Progenitor cell of endocrine pancreas (in vitro differentiated cells): Measurements from ENCODE around the gene CKS1B. TPM values are rescaled to one million over a fixed set of nuclear protein-coding genes. Genes with fewer than 3 reads are reported as not detected.

ENCODE experiments used
- DNase-seq: peaks from one replicate; pipeline ENCODE4 v3.0.0; 2021; ENCODE audit warnings: low spot score; ENCODE audit not compliant: unreplicated experiment
- H3K27ac Mint-ChIP-seq: 2 replicates; pipeline ENCODE4 v1.8.0; 2021; ENCODE audit warnings: mild to moderate bottlenecking, moderate library complexity, mixed read lengths
- H3K27me3 Mint-ChIP-seq: 2 replicates; pipeline ENCODE4 v1.8.0; 2021; ENCODE audit warnings: mixed read lengths
- H3K36me3 Mint-ChIP-seq: 2 replicates; pipeline ENCODE4 v1.8.0; 2022; ENCODE audit warnings: mixed read lengths; ENCODE audit not compliant: insufficient read depth
- H3K4me1 Mint-ChIP-seq: 2 replicates; pipeline ENCODE4 v1.8.0; 2021; ENCODE audit warnings: low read depth, mixed read lengths
- H3K4me3 Mint-ChIP-seq: 2 replicates; pipeline ENCODE4 v1.8.0; 2021; ENCODE audit warnings: low read depth, mild to moderate bottlenecking, moderate library complexity, mixed read lengths
- H3K9me3 Mint-ChIP-seq: 2 replicates; pipeline ENCODE4 v1.8.0; 2021; ENCODE audit warnings: low read depth, mixed read lengths
- microRNA-seq: library from miRNA; unstranded; fragments of <30 nt; microRNA quantifications from one replicate; pipeline ENCODE4 v1.1.0, GENCODE V29; 2020; ENCODE audit warnings: borderline number of aligned reads; ENCODE audit not compliant: unreplicated experiment
- total RNA-seq: library from RNA; stranded (reverse); gene quantifications from 2 replicates; pipeline ENCODE4 v1.2.1, GENCODE V29; 2021
- TF ChIP-seq, protein P1 (sequence below): fragments of 200-600 bp; sonication (generic); IDR thresholded peaks from one replicate; pipeline ENCODE4 v1.5.0; 2021; ENCODE audit warnings: antibody characterized with exemption, mild to moderate bottlenecking; ENCODE audit not compliant: unreplicated experiment

Gene CKS1B
- total RNA-seq, 1 donor from 2014 or later, result 78.7 TPM

DNA sequence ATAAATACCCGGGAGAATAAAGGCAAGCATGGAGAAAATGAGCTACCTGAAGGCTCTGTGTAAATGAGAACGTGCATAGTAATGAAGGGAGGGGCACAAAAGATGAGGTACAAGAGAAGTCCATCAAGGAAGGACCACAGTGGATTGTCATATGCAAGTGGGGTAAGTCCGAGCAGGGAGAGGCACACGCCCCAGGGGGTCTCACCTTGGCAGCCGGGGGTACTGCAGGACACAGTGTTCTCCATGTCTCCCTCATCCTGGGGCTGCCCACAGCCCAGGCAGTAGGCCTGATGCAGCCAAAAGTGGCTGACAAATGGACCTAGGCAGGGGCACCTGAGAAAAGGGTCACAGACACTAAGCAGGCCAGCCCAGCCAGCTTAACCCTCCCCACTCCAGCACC, 49.1 kb downstream of the CKS1B start:
- H3K4me1 Mint-ChIP-seq, result no peaks in the 10 kb centered on the region
- H3K4me3 Mint-ChIP-seq, result no peak overlapping the region
- DNase-seq, result no peak
- H3K9me3 Mint-ChIP-seq, result no peaks in the 10 kb centered on the region
- H3K27me3 Mint-ChIP-seq, result no peaks in the 10 kb centered on the region
- TF ChIP-seq, protein P1, sequence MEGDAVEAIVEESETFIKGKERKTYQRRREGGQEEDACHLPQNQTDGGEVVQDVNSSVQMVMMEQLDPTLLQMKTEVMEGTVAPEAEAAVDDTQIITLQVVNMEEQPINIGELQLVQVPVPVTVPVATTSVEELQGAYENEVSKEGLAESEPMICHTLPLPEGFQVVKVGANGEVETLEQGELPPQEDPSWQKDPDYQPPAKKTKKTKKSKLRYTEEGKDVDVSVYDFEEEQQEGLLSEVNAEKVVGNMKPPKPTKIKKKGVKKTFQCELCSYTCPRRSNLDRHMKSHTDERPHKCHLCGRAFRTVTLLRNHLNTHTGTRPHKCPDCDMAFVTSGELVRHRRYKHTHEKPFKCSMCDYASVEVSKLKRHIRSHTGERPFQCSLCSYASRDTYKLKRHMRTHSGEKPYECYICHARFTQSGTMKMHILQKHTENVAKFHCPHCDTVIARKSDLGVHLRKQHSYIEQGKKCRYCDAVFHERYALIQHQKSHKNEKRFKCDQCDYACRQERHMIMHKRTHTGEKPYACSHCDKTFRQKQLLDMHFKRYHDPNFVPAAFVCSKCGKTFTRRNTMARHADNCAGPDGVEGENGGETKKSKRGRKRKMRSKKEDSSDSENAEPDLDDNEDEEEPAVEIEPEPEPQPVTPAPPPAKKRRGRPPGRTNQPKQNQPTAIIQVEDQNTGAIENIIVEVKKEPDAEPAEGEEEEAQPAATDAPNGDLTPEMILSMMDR, result no peak
- H3K27ac Mint-ChIP-seq, result no peak overlapping the region
- H3K36me3 Mint-ChIP-seq, result no peaks in the 10 kb centered on the region

DNA sequence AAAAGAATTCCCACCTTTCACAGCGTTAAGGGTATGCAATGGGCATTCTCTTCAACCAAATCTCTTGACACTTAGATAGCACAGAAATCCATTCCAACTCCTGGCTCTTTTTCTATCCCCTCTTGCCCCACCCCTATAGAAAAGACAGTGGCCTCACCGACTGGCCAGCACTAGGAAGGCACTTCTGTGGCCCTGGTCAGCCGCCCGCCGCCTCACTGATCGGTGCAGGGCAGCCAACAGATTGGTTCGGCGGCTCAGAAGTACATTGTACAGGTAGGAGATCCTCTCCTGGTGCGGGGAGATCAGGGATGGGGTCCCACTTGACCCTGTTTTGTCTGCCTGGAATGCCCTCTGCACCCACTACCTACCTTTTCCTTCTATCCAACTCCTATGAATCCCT, 49.8 kb downstream of the CKS1B start:
- H3K27ac Mint-ChIP-seq, result no peak overlapping the region
- DNase-seq, result no peak
- H3K4me1 Mint-ChIP-seq, result no peaks in the 10 kb centered on the region
- no peaks in the 10 kb centered on the region for H3K9me3 Mint-ChIP-seq
- no peaks in the 10 kb centered on the region for H3K36me3 Mint-ChIP-seq
- no peak overlapping the region for H3K4me3 Mint-ChIP-seq
- peaks cover 6% of the 10 kb centered on the region for H3K27me3 Mint-ChIP-seq
- TF ChIP-seq, protein P1, result no peak

DNA sequence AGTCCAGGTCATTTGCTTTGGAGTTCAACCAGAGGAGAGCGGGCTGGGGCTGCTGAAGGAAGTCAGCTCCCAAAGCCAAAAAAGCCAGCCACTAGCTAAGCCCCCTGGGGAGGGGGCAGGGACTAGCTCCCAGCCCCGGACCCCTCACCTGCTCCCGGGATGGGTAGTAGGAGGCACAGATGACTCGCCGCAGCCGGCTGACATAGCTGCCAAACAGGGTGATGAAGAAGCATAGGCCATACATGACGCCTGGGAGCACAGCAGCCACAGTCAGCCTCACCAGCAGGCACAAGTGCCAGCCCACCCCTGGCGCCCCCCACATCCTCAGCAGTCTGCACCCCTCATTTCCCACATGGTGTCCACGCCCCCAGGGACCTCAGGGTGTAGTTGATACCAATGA, 51.7 kb downstream of the CKS1B start:
- H3K27me3 Mint-ChIP-seq, result peaks cover 6% of the 10 kb centered on the region

DNA sequence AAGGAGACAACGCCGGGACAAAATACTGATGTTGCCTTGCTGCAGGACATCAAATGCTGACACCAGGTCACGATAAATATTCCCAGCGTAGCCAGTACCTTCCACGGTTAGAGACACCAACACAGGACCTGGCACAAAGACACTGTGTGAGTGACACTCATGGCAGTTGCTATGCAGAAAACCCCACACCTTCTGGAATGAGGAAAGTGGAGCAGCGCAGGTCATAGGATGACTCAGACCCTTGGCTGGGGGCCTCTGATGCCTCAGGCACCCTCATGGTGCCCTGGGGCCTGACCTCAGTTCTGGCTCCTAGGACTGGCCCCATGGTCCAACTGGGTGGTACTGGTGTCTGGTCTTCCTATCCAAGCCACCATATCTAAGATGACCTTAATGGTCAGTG, 52.1 kb downstream of the CKS1B start:
- Mint-ChIP-seq H3K36me3 (no peaks in the 10 kb centered on the region), H3K27ac (no peak overlapping the region), H3K4me1 (no peaks in the 10 kb centered on the region), H3K9me3 (no peaks in the 10 kb centered on the region), H3K27me3 (peaks cover 6% of the 10 kb centered on the region), H3K4me3 (no peak overlapping the region)
- DNase-seq, result no peak
- TF ChIP-seq, protein P1, result no peak

More for the DNA sequence above, 51.7 kb downstream of the CKS1B start:
- Mint-ChIP-seq H3K27ac (no peak overlapping the region), H3K4me3 (no peak overlapping the region), H3K4me1 (no peaks in the 10 kb centered on the region), H3K9me3 (no peaks in the 10 kb centered on the region), H3K36me3 (no peaks in the 10 kb centered on the region)
- TF ChIP-seq, protein P1, result no peak
- no peak for DNase-seq

Small RNA genes lying within 50 kb of the gene (microRNA-seq; reads per million reads assigned to microRNA genes)
- gene MIR4258, result not detected

Other genes with a start within 250 kb of the CKS1B start
- gene KCNN3, start 104.4 kb upstream of the CKS1B start, total RNA-seq, result 0.36 and 0.86 TPM in 2 replicates
- gene PMVK, start 38.0 kb upstream of the CKS1B start, total RNA-seq, result 26.3 and 26.9 TPM in 2 replicates
- 69.1 and 69.5 TPM in 2 replicates for gene PBXIP1, start 18.6 kb upstream of the CKS1B start, total RNA-seq
- gene PYGO2, start 12.9 kb upstream of the CKS1B start, total RNA-seq, result 49.1 and 52.7 TPM in 2 replicates
- gene SHC1, start 3.9 kb upstream of the CKS1B start, total RNA-seq, result 43.3 and 54.7 TPM in 2 replicates
- gene FLAD1, start 8.7 kb downstream of the CKS1B start, total RNA-seq, result 53.7 and 55.9 TPM in 2 replicates
- 0.84 TPM in 2 replicates for gene LENEP, start 18.9 kb downstream of the CKS1B start, total RNA-seq
- gene ZBTB7B, start 28.1 kb downstream of the CKS1B start, total RNA-seq, result 28.9 and 29.9 TPM in 2 replicates
- gene DCST2, start 59.1 kb downstream of the CKS1B start, total RNA-seq, result 2.2 TPM in 2 replicates
- not detected in 2 replicates for gene DCST1, start 59.1 kb downstream of the CKS1B start, total RNA-seq
- 20.9 and 22.1 TPM in 2 replicates for gene ADAM15, start 76.6 kb downstream of the CKS1B start, total RNA-seq
- gene EFNA4, start 89.1 kb downstream of the CKS1B start, total RNA-seq, result 45.5 and 46.8 TPM in 2 replicates
- 9.0 and 10.5 TPM in 2 replicates for gene EFNA3, start 104.2 kb downstream of the CKS1B start, total RNA-seq
- gene EFNA1, start 153.2 kb downstream of the CKS1B start, total RNA-seq, result 22.1 and 22.2 TPM in 2 replicates
- gene SLC50A1, start 161.2 kb downstream of the CKS1B start, total RNA-seq, result 33.3 and 35.5 TPM in 2 replicates
- gene DPM3, start 165.8 kb downstream of the CKS1B start, total RNA-seq, result 45.6 and 49.3 TPM in 2 replicates
- gene KRTCAP2, start 198.6 kb downstream of the CKS1B start, total RNA-seq, result 146 and 149 TPM in 2 replicates
- 21.1 and 25.7 TPM in 2 replicates for gene TRIM46, start 199.2 kb downstream of the CKS1B start, total RNA-seq
- gene THBS3, start 233.2 kb downstream of the CKS1B start, total RNA-seq, result 46.0 and 52.2 TPM in 2 replicates
- gene MTX1, start 234.0 kb downstream of the CKS1B start, total RNA-seq, result 38.1 and 38.7 TPM in 2 replicates